AG04450 (cell line): ENCODE data around the gene CENPX. TPM values are rescaled to one million over a fixed set of nuclear protein-coding genes. Genes with fewer than 3 reads are reported as not detected.

Experiments
- CTCF ChIA-PET: fragments of 300-600, 350-600 bp; formaldehyde crosslinking; extraction: SDS; loops from one replicate; lab custom pipeline; 2022; ENCODE audit warnings: antibody characterized with exemption, inconsistent platforms; lab: Charles Lee
- POLR2A ChIA-PET: fragments of 350-600 bp; formaldehyde crosslinking; extraction: SDS; loops from one replicate; lab custom pipeline; 2021; ENCODE audit warnings: antibody characterized with exemption, inconsistent platforms; lab: Yijun Ruan, JAX
- DNase-seq: peaks from one replicate; pipeline ENCODE4 v3.0.0-alpha.2; 2011; ENCODE audit warnings: low read depth, low spot score
- H3K27ac ChIP-seq: one replicate; pipeline ENCODE4 v1.5.1; 2012; ENCODE audit warnings: low read depth, low read length, control low read depth
- H3K27me3 ChIP-seq: one replicate; pipeline ENCODE4 v1.6.0; 2012; ENCODE audit warnings: low read length; ENCODE audit not compliant: control insufficient read depth, insufficient read depth
- H3K4me3 ChIP-seq: 2 replicates; pipeline ENCODE4 v1.5.1; 2011; ENCODE audit warnings: mild to moderate bottlenecking, low read depth, low read length, control low read depth
- H3K9me3 ChIP-seq: 2 replicates; pipeline ENCODE4 v1.5.1; 2012; ENCODE audit warnings: low read length; ENCODE audit not compliant: control insufficient read depth, insufficient read depth
- CTCF ChIP-seq: IDR thresholded peaks from 2 replicates; pipeline ENCODE4 v1.5.1; 2011; ENCODE audit warnings: low read depth, low read length, control low read depth, inconsistent platforms
- polyA plus RNA-seq: library from polyadenylated mRNA; depleted of rRNA; stranded (reverse); fragments of >200 nt; gene quantifications from 2 replicates; pipeline ENCODE4 v1.2.3, GENCODE V29; 2011

The CENPX gene
- polyA plus RNA-seq, 1 experiment = 32.5 TPM

GRCh38 chr17:82050152-82050760, 27.6 kb upstream of the CENPX start:
- ChIA-PET POLR2A (interaction anchor here (2.2 kb wide), 1 partner anchor 13 kb away, joined by 8 read pairs; the partner anchor contains the start of gene DCXR), CTCF (interaction anchor here (1.6 kb wide), 1 partner anchor 13 kb away, joined by 4 read pairs; the partner anchor contains the start of gene DCXR)
- Histone ChIP-seq H3K9me3 (peaks cover 4% of the 10 kb centered on the region; the same call in 1 of the 2 replicates), H3K4me3 (peak overlapping the region; percentile 85), H3K27me3 (no peaks in the 10 kb centered on the region), H3K27ac (no peak overlapping the region)
- DNase-seq = no peak
- TF ChIP-seq CTCF = no peak

- POLR2A ChIA-PET = no interaction called here
- H3K27me3 ChIP-seq = no peaks in the 10 kb centered on the region
- H3K4me3 ChIP-seq = no peak overlapping the region
- H3K9me3 ChIP-seq = peaks cover 4% of the 10 kb centered on the region; the same call in 1 of the 2 replicates
- CTCF ChIA-PET = interaction anchor here (1.6 kb wide), 1 partner anchor 12 kb away, joined by 4 read pairs; the partner anchor contains the start of gene DCXR
- no peak for TF ChIP-seq CTCF
- no peak for DNase-seq
- no peak overlapping the region for H3K27ac ChIP-seq
Observed at GRCh38 chr17:82049521-82049971, 26.9 kb upstream of the CENPX start.

- no peak for DNase-seq
Observed at GRCh38 chr17:82049106-82049505, 26.4 kb upstream of the CENPX start.

GRCh38 chr17:82048571-82048971, 25.9 kb upstream of the CENPX start:
- Histone ChIP-seq H3K27ac (no peak overlapping the region), H3K9me3 (peaks cover 4% of the 10 kb centered on the region; the same call in 1 of the 2 replicates), H3K4me3 (no peak overlapping the region), H3K27me3 (no peaks in the 10 kb centered on the region)
- no peak for TF ChIP-seq CTCF
- CTCF ChIA-PET = no interaction called here
- no peak for DNase-seq
- POLR2A ChIA-PET = no interaction called here

More at GRCh38 chr17:82049106-82049505, 26.4 kb upstream of the CENPX start:
- ChIA-PET POLR2A (no interaction called here), CTCF (no interaction called here)
- Histone ChIP-seq H3K27me3 (no peaks in the 10 kb centered on the region), H3K9me3 (peaks cover 4% of the 10 kb centered on the region; the same call in 1 of the 2 replicates), H3K27ac (no peak overlapping the region), H3K4me3 (no peak overlapping the region)
- no peak for TF ChIP-seq CTCF

GRCh38 chr17:82047914-82048570, 25.4 kb upstream of the CENPX start:
- ChIA-PET POLR2A (interaction anchor here (0.6 kb wide), 1 partner anchor 123 kb away, joined by 9 read pairs; no protein-coding TSS in a partner anchor), CTCF (no interaction called here)
- no peak for DNase-seq
- Histone ChIP-seq H3K27ac (no peak overlapping the region), H3K4me3 (no peak overlapping the region), H3K9me3 (peaks cover 4% of the 10 kb centered on the region; the same call in 1 of the 2 replicates), H3K27me3 (no peaks in the 10 kb centered on the region)
- no peak for TF ChIP-seq CTCF
